H7 (cell line): Measurements from ENCODE around the gene KSR1. TPM values are rescaled to one million over a fixed set of nuclear protein-coding genes. Genes with fewer than 3 reads are reported as not detected.
"Not testable (repeated sequence)": the region's sequence is repeated elsewhere in the genome, so short reads cannot be mapped to it uniquely, and the experiment has no call there.

Experiments used
- DNase-seq: peaks from one replicate; pipeline ENCODE4 v3.0.0; 2012
- H3K27me3 ChIP-seq: 2 replicates; pipeline ENCODE4 v1.6.0; 2011; ENCODE audit warnings: mild to moderate bottlenecking, low read length; ENCODE audit not compliant: control insufficient read depth, insufficient read depth
- H3K36me3 ChIP-seq: replicated peaks from 2 replicates; pipeline ENCODE4 v1.5.1; 2011; ENCODE audit warnings: low read length; ENCODE audit not compliant: control insufficient read depth, insufficient read depth
- H3K4me3 ChIP-seq: 2 replicates; pipeline ENCODE4 v1.5.1; 2011; ENCODE audit warnings: low read depth, mild to moderate bottlenecking, control low read depth, low read length, moderate library complexity; ENCODE audit not compliant: insufficient read depth
- total RNA-seq: library from RNA; depleted of rRNA; stranded (reverse); fragments of >200 nt; shearing (Covaris generic); gene quantifications from 2 replicates; pipeline ENCODE4 v1.2.3, GENCODE V29; 2014

Gene KSR1
- total RNA-seq, 1 experiment from 2014 or later: 31.2 TPM

GRCh38 chr17:27495460-27495859 is 39.2 kb downstream of the KSR1 start:
- H3K27me3 ChIP-seq: no peaks in the 10 kb centered on the region
- H3K4me3 ChIP-seq: no peak overlapping the region
- H3K36me3 ChIP-seq: no peaks in the 10 kb centered on the region; the same call in 1 of the 2 replicates
- DNase-seq: no peak

- no peak overlapping the region for H3K4me3 ChIP-seq
- no peak for DNase-seq
- no peaks in the 10 kb centered on the region for H3K27me3 ChIP-seq
- peaks cover 1% of the 10 kb centered on the region; the same call in 1 of the 2 replicates for H3K36me3 ChIP-seq
These were observed 39.8 kb downstream of the KSR1 start for GRCh38 chr17:27496005-27496404.

GRCh38 chr17:27496437-27496943 is 40.2 kb downstream of the KSR1 start:
- no peaks in the 10 kb centered on the region for H3K27me3 ChIP-seq
- no peak overlapping the region for H3K4me3 ChIP-seq
- peak; percentile 78 for DNase-seq
- H3K36me3 ChIP-seq: peaks cover 1% of the 10 kb centered on the region; the same call in 1 of the 2 replicates

GRCh38 chr17:27496971-27497370 is 40.7 kb downstream of the KSR1 start:
- H3K4me3 ChIP-seq: no peak overlapping the region
- H3K27me3 ChIP-seq: no peaks in the 10 kb centered on the region
- peaks cover 1% of the 10 kb centered on the region; the same call in 1 of the 2 replicates for H3K36me3 ChIP-seq
- DNase-seq: no peak

GRCh38 chr17:27497696-27498095 is 41.4 kb downstream of the KSR1 start:
- no peak for DNase-seq
- no peaks in the 10 kb centered on the region for H3K27me3 ChIP-seq
- H3K4me3 ChIP-seq: no peak overlapping the region
- peaks cover 1% of the 10 kb centered on the region; the same call in 1 of the 2 replicates for H3K36me3 ChIP-seq

GRCh38 chr17:27498615-27499309 is 42.5 kb downstream of the KSR1 start:
- peaks cover 1% of the 10 kb centered on the region; the same call in 1 of the 2 replicates for H3K36me3 ChIP-seq
- no peak overlapping the region for H3K4me3 ChIP-seq
- H3K27me3 ChIP-seq: no peaks in the 10 kb centered on the region
- no peak for DNase-seq

GRCh38 chr17:27499451-27500265 is 43.4 kb downstream of the KSR1 start:
- DNase-seq: no peak
- H3K27me3 ChIP-seq: no peaks in the 10 kb centered on the region
- peaks cover 1% of the 10 kb centered on the region; the same call in 1 of the 2 replicates for H3K36me3 ChIP-seq
- H3K4me3 ChIP-seq: no peak overlapping the region

- H3K36me3 ChIP-seq, H3K27me3 ChIP-seq, DNase-seq, H3K4me3 ChIP-seq: not testable (repeated sequence)
These were observed 45.1 kb downstream of the KSR1 start for GRCh38 chr17:27501338-27501737.

- DNase-seq: no peak
- no peak overlapping the region for H3K4me3 ChIP-seq
- no peaks in the 10 kb centered on the region for H3K27me3 ChIP-seq
- peaks cover 1% of the 10 kb centered on the region; the same call in 1 of the 2 replicates for H3K36me3 ChIP-seq
These were observed 46.5 kb downstream of the KSR1 start for GRCh38 chr17:27502526-27503324.

- H3K27me3 ChIP-seq: no peaks in the 10 kb centered on the region
- no peak for DNase-seq
- peaks cover 1% of the 10 kb centered on the region; the same call in 1 of the 2 replicates for H3K36me3 ChIP-seq
- no peak overlapping the region for H3K4me3 ChIP-seq
These were observed 47.4 kb downstream of the KSR1 start for GRCh38 chr17:27503611-27504010.

GRCh38 chr17:27504188-27504995 is 48.1 kb downstream of the KSR1 start:
- Histone ChIP-seq H3K27me3 (no peaks in the 10 kb centered on the region), H3K4me3 (no peak overlapping the region), H3K36me3 (peaks cover 1% of the 10 kb centered on the region; the same call in 1 of the 2 replicates)
- no peak for DNase-seq

- Histone ChIP-seq H3K27me3 (no peaks in the 10 kb centered on the region), H3K36me3 (no peaks in the 10 kb centered on the region; the same call in 1 of the 2 replicates), H3K4me3 (no peak overlapping the region)
- DNase-seq: peak; percentile 85
These were observed 50.3 kb downstream of the KSR1 start for GRCh38 chr17:27506348-27507218.
